ENCODE results near the gene KRTAP2-2.

Gene KRTAP2-2

DNA sequence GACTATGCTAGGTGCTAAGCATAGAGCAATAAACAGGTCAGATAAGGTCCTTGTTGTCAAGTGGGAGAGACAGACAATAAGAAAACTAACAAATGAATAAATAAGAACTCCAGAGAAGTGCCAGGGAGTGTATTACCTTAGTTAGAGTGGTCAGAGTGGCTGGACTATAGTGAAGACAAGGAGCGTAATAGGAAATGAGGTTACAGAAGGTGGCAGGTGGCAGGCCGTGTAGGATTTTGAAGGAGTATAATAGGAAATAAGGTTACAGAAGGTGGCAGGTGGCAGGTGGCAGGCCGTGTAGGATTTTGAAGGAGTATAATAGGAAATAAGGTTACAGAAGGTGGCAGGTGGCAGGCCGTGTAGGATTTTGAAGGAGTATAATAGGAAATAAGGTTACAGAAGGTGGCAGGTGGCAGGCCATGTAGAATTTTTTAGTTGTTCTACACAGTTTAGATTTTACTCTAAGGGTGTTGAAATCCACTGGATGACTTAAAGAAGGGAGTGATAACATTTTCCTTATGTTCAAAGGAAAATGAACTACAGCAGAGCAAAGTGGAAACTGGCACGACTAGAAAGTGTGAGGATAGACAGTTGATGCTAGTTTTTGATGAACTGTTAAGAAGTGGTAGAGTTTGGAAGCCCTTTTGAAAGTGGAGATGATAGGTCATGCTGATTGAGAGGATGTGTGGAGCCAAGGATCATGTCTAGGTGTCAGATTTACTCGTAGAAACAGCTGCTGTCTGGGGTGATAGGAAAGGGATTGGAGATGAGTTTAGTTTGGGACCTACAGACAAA is 42.5 kb downstream of the KRTAP2-2 start:
- TF ChIP-seq, protein P1, sequence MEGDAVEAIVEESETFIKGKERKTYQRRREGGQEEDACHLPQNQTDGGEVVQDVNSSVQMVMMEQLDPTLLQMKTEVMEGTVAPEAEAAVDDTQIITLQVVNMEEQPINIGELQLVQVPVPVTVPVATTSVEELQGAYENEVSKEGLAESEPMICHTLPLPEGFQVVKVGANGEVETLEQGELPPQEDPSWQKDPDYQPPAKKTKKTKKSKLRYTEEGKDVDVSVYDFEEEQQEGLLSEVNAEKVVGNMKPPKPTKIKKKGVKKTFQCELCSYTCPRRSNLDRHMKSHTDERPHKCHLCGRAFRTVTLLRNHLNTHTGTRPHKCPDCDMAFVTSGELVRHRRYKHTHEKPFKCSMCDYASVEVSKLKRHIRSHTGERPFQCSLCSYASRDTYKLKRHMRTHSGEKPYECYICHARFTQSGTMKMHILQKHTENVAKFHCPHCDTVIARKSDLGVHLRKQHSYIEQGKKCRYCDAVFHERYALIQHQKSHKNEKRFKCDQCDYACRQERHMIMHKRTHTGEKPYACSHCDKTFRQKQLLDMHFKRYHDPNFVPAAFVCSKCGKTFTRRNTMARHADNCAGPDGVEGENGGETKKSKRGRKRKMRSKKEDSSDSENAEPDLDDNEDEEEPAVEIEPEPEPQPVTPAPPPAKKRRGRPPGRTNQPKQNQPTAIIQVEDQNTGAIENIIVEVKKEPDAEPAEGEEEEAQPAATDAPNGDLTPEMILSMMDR (IDR thresholded peaks at IDR 0.05) = no peak
- no peak for DNase-seq (ENCODE audit: low spot score)
- Histone ChIP-seq H3K4me3 (no peak overlapping the region), H3K27ac (no peak overlapping the region)

DNA sequence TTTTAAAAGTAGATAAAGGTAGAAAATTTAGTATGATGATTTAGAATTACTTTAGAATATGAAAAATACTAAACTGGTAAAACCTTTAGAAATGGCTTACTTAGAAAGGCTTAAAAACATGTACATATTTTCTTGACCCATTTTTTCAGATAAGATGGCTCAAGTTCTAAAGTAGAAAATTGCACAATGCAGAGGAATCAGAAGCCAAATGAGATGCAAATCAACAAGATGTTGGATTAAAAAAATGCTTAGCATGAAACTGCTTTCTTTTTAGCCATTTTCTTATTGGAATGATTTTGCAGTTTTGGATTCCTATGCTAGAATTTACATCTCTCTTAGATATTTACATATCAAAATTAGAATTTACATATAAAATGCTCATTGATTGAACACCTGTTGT is 44.6 kb downstream of the KRTAP2-2 start:
- H3K4me3 ChIP-seq = no peak overlapping the region
- H3K27ac ChIP-seq = no peak overlapping the region
- TF ChIP-seq, protein P1 (IDR thresholded peaks at IDR 0.05) = no peak
- DNase-seq (ENCODE audit: low spot score) = no peak

DNA sequence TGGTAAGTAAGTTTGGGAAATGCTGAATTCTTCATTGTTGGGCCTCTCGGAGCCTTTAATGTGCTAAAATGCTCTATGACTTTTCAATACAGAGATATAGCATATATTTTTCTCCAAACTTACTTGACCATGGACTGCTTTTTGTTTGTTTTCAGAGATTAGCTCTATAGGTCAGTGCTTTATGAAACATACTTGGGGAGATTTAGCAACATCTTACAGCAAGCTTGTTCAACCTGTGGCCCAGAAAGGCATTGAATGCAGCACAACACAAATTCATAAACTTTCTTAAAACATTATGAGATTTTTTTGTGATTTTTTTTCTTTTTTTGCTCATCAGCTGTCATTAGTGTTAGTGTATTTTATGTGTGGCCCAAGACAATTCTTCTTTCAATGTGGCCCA is 45.1 kb downstream of the KRTAP2-2 start:
- TF ChIP-seq, protein P1 (IDR thresholded peaks at IDR 0.05) = no peak
- no peak for DNase-seq (ENCODE audit: low spot score)

DNA sequence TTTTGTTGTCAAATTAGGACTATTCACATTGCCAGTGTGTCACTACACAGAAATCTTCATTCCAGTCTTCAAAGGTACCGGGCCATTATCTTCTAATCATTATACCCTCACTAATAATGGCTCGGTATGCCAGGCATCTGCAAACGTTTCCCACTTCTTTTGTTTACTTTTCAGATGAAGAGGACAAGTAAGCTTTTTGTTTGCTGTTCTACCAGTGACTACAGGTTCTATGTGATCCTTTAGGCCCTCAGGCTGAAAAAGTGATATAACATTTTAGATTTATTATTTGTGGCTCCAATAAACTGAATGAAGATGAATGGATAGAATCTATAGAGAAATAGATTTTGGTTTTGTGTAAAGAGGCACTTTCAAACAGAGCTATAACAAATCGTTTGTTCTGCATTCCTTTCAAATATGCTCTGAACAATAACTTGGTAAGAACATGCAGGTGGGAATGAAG is 45.7 kb downstream of the KRTAP2-2 start:
- TF ChIP-seq, protein P1 (IDR thresholded peaks at IDR 0.05) = no peak
- DNase-seq (ENCODE audit: low spot score) = no peak
- Histone ChIP-seq H3K4me3 (no peak overlapping the region), H3K27ac (no peak overlapping the region)

More for the DNA sequence above, 45.1 kb downstream of the KRTAP2-2 start:
- H3K4me3 ChIP-seq = no peak overlapping the region
- no peak overlapping the region for H3K27ac ChIP-seq

DNA sequence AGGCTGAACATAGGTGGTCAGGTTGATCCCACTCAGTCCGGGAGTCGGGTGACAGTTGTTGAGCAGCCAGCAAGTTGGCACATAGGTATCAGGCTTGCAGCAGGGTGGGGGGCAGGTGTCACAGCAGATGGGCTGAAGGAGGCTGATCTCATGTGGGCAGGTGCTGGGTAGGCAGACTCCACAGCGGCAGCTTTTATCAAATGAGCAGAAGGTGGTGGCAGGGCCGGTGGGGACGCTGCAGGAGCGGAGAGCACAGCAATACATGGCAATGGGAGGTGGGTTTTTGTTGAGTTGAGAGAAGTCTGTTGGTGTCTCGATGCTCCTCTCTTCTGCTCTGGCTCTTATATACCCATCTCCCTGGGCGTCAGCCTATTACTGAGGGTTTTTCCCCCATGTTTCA is 46.2 kb downstream of the KRTAP2-2 start, which contains the start of gene KRTAP3-1:
TSS of gene KRTAP3-1 (minus strand) at position 318 of the 400 bp plus-strand sequence. CDS start at position 264, 54 bp downstream.
- H3K27ac ChIP-seq = no peak within 1 kb of the TSS
- no peak within 1 kb of the TSS for H3K4me3 ChIP-seq
- DNase-seq (ENCODE audit: low spot score) = no peak
- TF ChIP-seq, protein P1 (IDR thresholded peaks at IDR 0.05) = no peak
